ENCODE data around the gene TBXA2R. TPM values are rescaled to one million over a fixed set of nuclear protein-coding genes. Genes with fewer than 3 reads are reported as not detected.

TBXA2R gene
- polyA plus RNA-seq, 1 donor = 1.7 TPM

DNA sequence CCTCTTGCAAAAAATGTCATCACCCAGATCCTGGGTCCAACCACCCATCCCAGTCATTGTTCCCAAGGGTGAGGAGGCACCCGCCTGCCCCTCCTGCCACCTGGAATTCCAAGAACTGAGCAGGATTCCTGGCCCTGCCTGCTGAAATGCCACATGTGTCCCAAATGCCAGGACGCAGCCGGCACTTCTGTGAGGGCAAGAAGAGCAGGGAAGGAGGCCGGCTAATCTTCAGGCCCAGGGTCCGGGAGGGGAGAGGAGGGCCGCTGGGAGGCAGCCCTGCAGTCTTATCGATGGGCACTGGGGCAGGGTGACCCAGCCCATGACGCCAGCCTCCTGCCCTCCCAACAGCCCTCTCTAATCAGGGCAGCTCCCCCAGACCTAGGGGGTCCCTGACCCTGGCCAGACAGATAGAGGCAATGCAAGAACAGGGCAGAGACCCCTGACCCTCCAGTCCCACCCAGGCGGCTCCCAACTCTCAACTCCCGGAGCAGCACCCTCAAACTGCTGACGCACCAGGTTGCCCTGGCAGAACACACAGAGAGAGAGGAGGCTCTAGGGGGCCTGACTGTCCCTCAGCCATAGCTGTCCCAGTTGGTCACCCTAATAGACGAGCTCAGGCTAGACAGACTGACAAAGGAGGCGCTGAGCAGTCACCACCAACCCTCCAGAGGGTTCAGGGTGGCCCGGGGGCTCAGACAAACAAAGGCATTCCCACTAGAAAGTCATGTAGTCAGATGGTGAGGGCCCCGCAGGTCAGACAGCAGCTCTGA lies 50.8 kb downstream of the TBXA2R start:
- no peak for DNase-seq (ENCODE audit: low read depth)

DNA sequence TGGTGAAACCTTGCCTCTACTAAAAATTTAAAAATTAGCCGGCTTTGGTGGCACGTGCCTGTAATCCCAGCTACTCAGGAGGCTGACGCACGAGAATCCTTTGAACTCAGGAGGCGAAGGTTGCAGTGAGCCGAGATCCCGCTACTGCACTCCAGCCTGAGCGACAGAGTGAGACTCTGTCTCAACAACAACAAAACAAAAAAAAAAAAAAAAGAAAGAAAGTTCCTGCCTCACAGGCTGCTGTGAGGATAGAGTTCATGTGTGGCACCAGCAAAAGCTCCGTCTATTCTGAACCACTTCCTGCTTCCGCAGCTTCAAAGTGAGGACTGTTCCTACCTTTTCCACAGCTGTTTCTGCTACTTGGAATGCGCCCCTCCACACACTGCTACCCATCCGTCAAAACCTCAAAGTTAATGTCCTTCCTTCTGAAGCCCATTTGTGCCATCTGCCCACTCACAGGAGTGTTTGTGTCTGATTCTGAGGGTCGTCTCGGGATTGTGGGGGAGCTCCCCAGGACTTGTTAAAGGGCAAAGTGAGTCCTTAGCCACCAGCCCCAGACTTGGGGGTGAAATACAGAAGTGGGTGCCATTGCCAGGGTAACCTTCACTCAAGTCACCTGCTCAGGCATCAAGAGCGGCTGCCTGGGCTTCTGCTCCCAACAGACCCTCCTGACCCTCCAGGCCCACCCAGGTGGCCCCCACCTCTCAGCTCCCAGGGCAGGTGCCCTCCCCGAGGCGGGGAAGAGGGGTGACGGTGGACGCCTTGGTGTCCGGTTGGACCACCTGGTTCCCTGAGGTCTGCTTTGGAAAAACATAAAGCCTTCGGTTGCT lies 52.2 kb downstream of the TBXA2R start:
- no peak for DNase-seq (ENCODE audit: low read depth)

DNA sequence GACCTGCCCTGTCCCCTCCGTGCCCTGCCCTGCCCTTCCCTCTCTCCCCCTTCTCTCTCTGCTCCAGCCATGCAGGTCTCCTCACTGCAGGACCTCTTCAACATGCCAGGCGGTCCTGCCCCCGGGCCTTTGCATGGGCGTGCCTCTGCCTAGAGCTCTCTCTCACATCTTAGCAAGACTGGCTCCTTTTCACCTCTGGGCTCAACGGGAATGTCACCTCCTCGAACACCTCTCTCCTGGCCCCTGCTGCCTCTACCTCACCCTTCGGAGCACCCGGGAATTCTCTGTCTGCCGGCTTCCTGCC lies 54.9 kb downstream of the TBXA2R start:
- DNase-seq (ENCODE audit: low read depth) = no peak

DNA sequence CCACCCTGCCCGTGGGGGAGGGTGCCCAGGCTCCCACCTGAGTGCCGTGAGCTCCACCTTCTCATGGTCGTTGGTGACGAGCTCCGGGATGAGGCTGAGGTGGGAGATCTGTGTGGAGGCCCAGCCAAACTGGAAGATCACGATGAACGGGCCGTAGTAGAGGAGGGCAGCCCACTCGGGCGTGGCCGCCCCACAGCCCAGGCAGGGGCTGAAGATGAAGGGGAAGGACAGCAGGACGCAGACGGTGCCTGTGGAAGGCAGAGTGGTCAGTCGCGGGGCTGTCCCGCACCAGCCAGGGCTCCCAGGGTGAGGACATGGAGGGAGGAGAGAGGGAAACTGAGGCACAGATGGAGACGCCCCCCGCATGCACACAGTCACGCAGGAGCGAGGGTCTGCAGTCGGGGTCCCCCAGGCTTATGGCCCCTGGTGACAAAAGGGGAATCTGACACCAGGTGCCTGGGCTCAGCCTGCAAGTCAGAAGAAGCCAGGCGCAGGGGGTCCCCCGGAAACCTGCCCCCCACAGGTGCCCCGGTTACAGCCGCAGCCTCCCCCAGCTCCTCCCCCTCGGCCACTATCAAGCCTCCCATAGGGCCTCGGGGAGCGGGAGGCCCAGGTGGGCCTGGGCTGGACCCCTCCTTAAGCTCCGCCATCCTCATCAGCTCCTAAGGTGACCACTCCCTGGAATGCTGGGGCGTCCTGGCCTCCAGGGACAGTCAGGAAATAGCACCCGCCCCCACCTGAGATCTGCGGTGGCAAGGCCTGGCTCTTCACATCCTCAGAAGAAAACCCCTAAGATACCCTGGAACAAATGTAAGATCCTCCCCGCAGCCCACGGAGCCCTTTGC lies 55.5 kb downstream of the TBXA2R start:
- no peak for DNase-seq (ENCODE audit: low read depth)

DNA sequence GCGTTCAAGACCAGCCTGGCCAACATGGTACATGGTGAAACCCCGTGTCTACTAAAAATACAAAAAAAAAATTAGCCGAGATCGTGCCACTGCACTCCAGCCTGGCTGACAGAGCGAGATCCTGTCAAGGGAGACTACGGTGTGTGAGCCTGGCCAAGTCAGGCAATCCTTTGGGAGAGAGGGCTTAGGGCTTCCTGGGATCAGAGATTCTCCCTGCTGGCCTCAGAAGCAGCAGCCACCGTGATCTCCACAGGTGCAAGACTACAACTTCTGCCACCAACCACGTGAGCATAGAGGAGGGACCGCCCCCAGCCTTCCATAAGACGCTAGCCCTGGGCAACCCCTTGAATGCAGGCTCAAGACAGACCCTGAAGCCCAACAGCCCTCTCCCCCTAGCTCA lies 56.9 kb downstream of the TBXA2R start:
- DNase-seq (ENCODE audit: low read depth) = no peak

DNA sequence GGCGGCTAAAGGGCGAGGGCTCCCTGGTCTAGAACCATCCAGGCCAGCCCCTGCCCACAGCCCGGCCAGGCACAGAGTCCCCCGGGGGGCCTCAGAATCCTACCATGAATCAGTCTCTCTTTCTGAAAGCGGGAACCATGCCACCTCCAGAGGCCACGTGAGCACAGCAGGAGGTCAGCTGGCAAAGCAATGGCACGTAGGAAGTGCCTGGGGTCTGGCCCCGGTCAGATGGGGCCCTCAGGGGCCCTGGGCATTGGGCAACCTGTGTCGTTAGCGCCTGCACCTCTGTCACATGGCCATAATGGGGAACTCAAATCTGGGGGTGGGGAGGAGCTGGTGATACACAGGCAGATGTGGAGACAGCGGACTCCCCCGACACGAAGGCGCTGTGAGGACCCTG lies 58.1 kb downstream of the TBXA2R start:
- no peak for DNase-seq (ENCODE audit: low read depth)

- no peak for DNase-seq (ENCODE audit: low read depth)
Observed at GRCh38 chr19:3547767-3548282, 58.9 kb downstream of the TBXA2R start.

DNA sequence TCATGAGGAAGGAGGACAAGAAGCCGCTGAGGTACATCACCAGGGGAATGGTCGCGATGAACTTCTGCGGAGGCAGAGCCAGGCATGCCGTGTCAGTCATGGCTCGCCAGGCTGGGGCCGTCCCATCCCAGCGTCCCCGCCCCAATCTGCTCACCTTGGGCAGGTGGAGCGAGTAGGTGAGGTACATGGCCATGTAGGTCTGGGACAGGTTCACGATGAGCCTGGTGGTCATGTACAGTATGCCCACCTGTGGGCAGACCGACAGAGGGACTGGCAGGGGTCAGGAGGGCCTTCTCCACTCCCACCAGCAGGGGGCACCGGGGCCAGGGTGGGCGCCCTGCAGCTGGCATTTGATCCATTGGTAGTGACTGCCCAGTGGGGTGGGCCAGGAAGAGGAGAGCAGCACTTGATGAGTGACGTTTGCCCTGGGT lies 59.4 kb downstream of the TBXA2R start:
- DNase-seq (ENCODE audit: low read depth) = no peak

GRCh38 chr19:3546119-3546518 lies 60.6 kb downstream of the TBXA2R start:
- no peak for DNase-seq (ENCODE audit: low read depth)

GRCh38 chr19:3545669-3546034 lies 61.0 kb downstream of the TBXA2R start:
- no peak for DNase-seq (ENCODE audit: low read depth)

GRCh38 chr19:3544742-3545668 lies 61.7 kb downstream of the TBXA2R start:
- no peak for DNase-seq (ENCODE audit: low read depth)

Other genes with a start within 250 kb of the TBXA2R start
- 35.4 TPM for gene NFIC, start 240.3 kb downstream of the TBXA2R start, polyA plus RNA-seq (ENCODE audit: insufficient read length)
- gene SMIM24, start 126.3 kb downstream of the TBXA2R start, polyA plus RNA-seq (ENCODE audit: insufficient read length) = 0.22 TPM
- gene SMIM44, start 123.4 kb downstream of the TBXA2R start, polyA plus RNA-seq (ENCODE audit: insufficient read length) = not detected
- gene DOHH, start 106.2 kb downstream of the TBXA2R start, polyA plus RNA-seq (ENCODE audit: insufficient read length) = 6.8 TPM
- 26.9 TPM for gene FZR1, start 100.6 kb downstream of the TBXA2R start, polyA plus RNA-seq (ENCODE audit: insufficient read length)
- 4.5 TPM for gene TEKTIP1, start 67.7 kb downstream of the TBXA2R start, polyA plus RNA-seq (ENCODE audit: insufficient read length)
- 25.2 TPM for gene MFSD12, start 49.3 kb downstream of the TBXA2R start, polyA plus RNA-seq (ENCODE audit: insufficient read length)
- gene HMG20B, start 33.9 kb downstream of the TBXA2R start, polyA plus RNA-seq (ENCODE audit: insufficient read length) = 34.1 TPM
- gene GIPC3, start 21.4 kb downstream of the TBXA2R start, polyA plus RNA-seq (ENCODE audit: insufficient read length) = 1.4 TPM
- 18.9 TPM for gene CACTIN, start 19.9 kb upstream of the TBXA2R start, polyA plus RNA-seq (ENCODE audit: insufficient read length)
- 22.0 TPM for gene PIP5K1C, start 93.6 kb upstream of the TBXA2R start, polyA plus RNA-seq (ENCODE audit: insufficient read length)
- 0.46 TPM for gene TJP3, start 101.5 kb upstream of the TBXA2R start, polyA plus RNA-seq (ENCODE audit: insufficient read length)
- 13.1 TPM for gene APBA3, start 154.8 kb upstream of the TBXA2R start, polyA plus RNA-seq (ENCODE audit: insufficient read length)
- 26.0 TPM for gene MRPL54, start 155.8 kb upstream of the TBXA2R start, polyA plus RNA-seq (ENCODE audit: insufficient read length)
- not detected for gene RAX2, start 165.4 kb upstream of the TBXA2R start, polyA plus RNA-seq (ENCODE audit: insufficient read length)
- gene MATK, start 179.5 kb upstream of the TBXA2R start, polyA plus RNA-seq (ENCODE audit: insufficient read length) = 1.4 TPM